SK-N-SH (cell line): ENCODE results near the gene AIP. TPM values are rescaled to one million over a fixed set of nuclear protein-coding genes. Genes with fewer than 3 reads are reported as not detected.

Experiments
- CTCF ChIA-PET: fragments of 300-600, 350-600 bp; formaldehyde crosslinking; extraction: SDS; loops from one replicate; lab custom pipeline; 2021; lab: Yijun Ruan, JAX
- POLR2A ChIA-PET: fragments of 350-600 bp; sonication (Branson Sonifier 250); formaldehyde crosslinking; extraction: SDS; loops from one replicate; lab custom pipeline; 2020; ENCODE audit warnings: antibody characterized with exemption, inconsistent platforms; lab: Yijun Ruan, JAX
- DNase-seq: peaks from one replicate; pipeline ENCODE4 v3.0.0; 2012
- H2AFZ ChIP-seq: fragments of 200-600 bp; sonication (generic); 2 replicates; pipeline ENCODE4 v1.8.1; 2016; ENCODE audit warnings: antibody characterized with exemption, mild to moderate bottlenecking, low read depth
- H3F3A ChIP-seq: fragments of 200-600 bp; sonication (generic); replicated peaks from 2 replicates; pipeline ENCODE3; 2016; ENCODE audit warnings: antibody characterized with exemption, mild to moderate bottlenecking; ENCODE audit not compliant: insufficient read depth
- H3K27ac ChIP-seq, 2 experiments: fragments of 200-500 bp in 1 of 2; fragments of 200-600 bp in 1 of 2; sonication (Bioruptor generic) in 1 of 2; sonication (generic), shearing (Covaris generic) in 1 of 2; 2 replicates each; pipeline versions ENCODE4 v1.5.1 to v1.6.1; 2014 to 2016; ENCODE audit warnings: low read depth in 2 of 2, inconsistent platforms in 1 of 2, low read length in 1 of 2, mild to moderate bottlenecking in 1 of 2, mixed read lengths in 1 of 2
- H3K27me3 ChIP-seq: fragments of 200-600 bp; sonication (generic), shearing (Covaris generic); 2 replicates; pipeline ENCODE4 v1.6.1; 2016; ENCODE audit warnings: mixed run types; ENCODE audit not compliant: insufficient read depth
- H3K36me3 ChIP-seq, 2 experiments: fragments of 200-500 bp in 1 of 2; fragments of 200-600 bp in 1 of 2; sonication (Bioruptor generic) in 1 of 2; sonication (generic) in 1 of 2; replicated peaks in 1 of 2; 2 replicates each; pipeline versions ENCODE3 to v1.5.1; 2014 to 2016; ENCODE audit warnings: low read length in 1 of 2, mild to moderate bottlenecking in 1 of 2; ENCODE audit not compliant: insufficient read depth in 2 of 2, control insufficient read depth in 1 of 2
- H3K4me1 ChIP-seq, 2 experiments: fragments of 200-500 bp in 1 of 2; fragments of 200-600 bp in 1 of 2; sonication (Bioruptor generic) in 1 of 2; sonication (generic), shearing (Covaris generic) in 1 of 2; 2 replicates each; pipeline versions ENCODE4 v1.5.1 to v1.6.1; 2014 to 2016; ENCODE audit warnings: low read depth in 1 of 2, low read length in 1 of 2, mixed run types in 1 of 2; ENCODE audit not compliant: insufficient read depth in 2 of 2, control insufficient read depth in 1 of 2
- H3K4me2 ChIP-seq: fragments of 200-600 bp; sonication (generic), shearing (Covaris generic); 2 replicates; pipeline ENCODE4 v1.6.1; 2017; ENCODE audit warnings: mixed run types
- H3K4me3 ChIP-seq, 2 experiments: fragments of 200-500 bp in 1 of 2; fragments of 200-600 bp in 1 of 2; sonication (Bioruptor generic) in 1 of 2; sonication (generic), shearing (Covaris generic) in 1 of 2; 2 replicates each; pipeline versions ENCODE4 v1.5.1 to v1.8.1; 2014 to 2016; ENCODE audit warnings: low read depth in 2 of 2, inconsistent platforms in 1 of 2, low read length in 1 of 2, mild to moderate bottlenecking in 1 of 2, mixed read lengths in 1 of 2, moderate library complexity in 1 of 2
- H3K79me2 ChIP-seq: fragments of 200-600 bp; sonication (generic); 2 replicates; pipeline ENCODE4 v1.8.1; 2017; ENCODE audit warnings: mild to moderate bottlenecking; ENCODE audit not compliant: insufficient read depth
- H3K9ac ChIP-seq: fragments of 200-600 bp; sonication (generic); 2 replicates; pipeline ENCODE4 v1.6.1; 2017; ENCODE audit warnings: mixed run types
- H3K9me2 ChIP-seq: fragments of 200-600 bp; sonication (generic); 2 replicates; pipeline ENCODE4 v1.6.1; 2017; ENCODE audit warnings: mixed run types
- H3K9me3 ChIP-seq: fragments of 200-600 bp; sonication (generic); 2 replicates; pipeline ENCODE4 v1.6.1; 2017; ENCODE audit warnings: mixed run types, mild to moderate bottlenecking, moderate library complexity
- H4K20me1 ChIP-seq: fragments of 200-600 bp; sonication (generic); 2 replicates; pipeline ENCODE4 v1.6.1; 2017; ENCODE audit warnings: mild to moderate bottlenecking, mixed run types; ENCODE audit not compliant: insufficient read depth
- CHD2 ChIP-seq: fragments of 150-350 bp; IDR thresholded peaks from 2 replicates; pipeline ENCODE4 v1.6.1; 2018; ENCODE audit warnings: low read length; ENCODE audit not compliant: partially characterized antibody
- CTCF ChIP-seq: fragments of 200-600 bp; sonication (generic); IDR thresholded peaks from 2 replicates; pipeline ENCODE4 v1.6.1; 2017; ENCODE audit warnings: antibody characterized with exemption, mild to moderate bottlenecking, moderate library complexity
- EP300 ChIP-seq, 2 experiments: IDR thresholded peaks; 2 replicates each; pipeline versions ENCODE4 v1.4.0 to v1.6.1; 2012; ENCODE audit warnings: borderline replicate concordance in 1 of 2, low read depth in 1 of 2, low read length in 1 of 2
- FOSL2 ChIP-seq: IDR thresholded peaks from 2 replicates; pipeline ENCODE4 v1.4.0; 2012; ENCODE audit warnings: low read depth, mild to moderate bottlenecking, moderate library complexity, borderline replicate concordance
- FOXJ3 ChIP-seq: sonication (generic); formaldehyde crosslinking; IDR thresholded peaks from 2 replicates; pipeline ENCODE4 v1.5.1; 2020; ENCODE audit warnings: mild to moderate bottlenecking, missing genetic modification reagents
- FOXM1 ChIP-seq: IDR thresholded peaks from 2 replicates; pipeline ENCODE4 v1.4.0; 2012; ENCODE audit warnings: low read depth, mild to moderate bottlenecking
- IRF3 ChIP-seq: fragments of 150-350 bp; IDR thresholded peaks from 2 replicates; pipeline ENCODE4 v1.6.1; 2016; ENCODE audit warnings: mild to moderate bottlenecking, low read depth, low read length
- MAX ChIP-seq: IDR thresholded peaks from 2 replicates; pipeline ENCODE4 v1.4.0; 2012; ENCODE audit warnings: low read depth
- NFIC ChIP-seq: IDR thresholded peaks from 2 replicates; pipeline ENCODE4 v1.4.0; 2012; ENCODE audit warnings: borderline replicate concordance
- PBX3 ChIP-seq: IDR thresholded peaks from 2 replicates; pipeline ENCODE4; 2012
- RAD21 ChIP-seq: IDR thresholded peaks from 2 replicates; pipeline ENCODE4 v1.6.1; 2012; ENCODE audit warnings: mild to moderate bottlenecking, low read length
- SMC3 ChIP-seq: IDR thresholded peaks from 2 replicates; pipeline ENCODE4 v1.6.1; 2012; ENCODE audit warnings: low read depth, low read length, improper control_type of control experiment
- TAF1 ChIP-seq: IDR thresholded peaks from 2 replicates; pipeline ENCODE4 v1.6.1; 2012; ENCODE audit warnings: low read depth, mild to moderate bottlenecking, low read length, moderate library complexity, borderline replicate concordance
- TCF12 ChIP-seq: IDR thresholded peaks from 2 replicates; pipeline ENCODE4 v1.4.0; 2012
- USF1 ChIP-seq: IDR thresholded peaks from 2 replicates; pipeline ENCODE4 v1.4.0; 2012; ENCODE audit warnings: low read depth, borderline replicate concordance
- USF2 ChIP-seq: fragments of 150-350 bp; IDR thresholded peaks from 2 replicates; pipeline ENCODE4 v1.6.1; 2017; ENCODE audit warnings: antibody characterized with exemption, low read length, low read depth, borderline replicate concordance
- ZBTB33 ChIP-seq: IDR thresholded peaks from 2 replicates; pipeline ENCODE4 v1.4.0; 2012; ENCODE audit warnings: low read depth, borderline replicate concordance
- WGBS: methylation state at CpG from one replicate; pipeline ENCODE4 v1.1.6; 2017; ENCODE audit warnings: low lambda C conversion rate; 5-methylcytosine and 5-hydroxymethylcytosine counted together
- polyA plus RNA-seq, 3 experiments: library from polyadenylated mRNA; depleted of rRNA; stranded (reverse); fragments of >200 nt; gene quantifications; 2 replicates each; pipeline ENCODE4 v1.2.3, GENCODE V29; 2012

Gene AIP
- polyA plus RNA-seq, 1 of the 3 experiments (the other 2 are of a cell fraction) = 207 TPM

GRCh38 chr11:67468759-67469507 lies 13.9 kb upstream of the AIP start, which contains the start of gene TMEM134 (continued):
- TF ChIP-seq IRF3 (no peak), FOXM1 (0 out of 2 replicates have a peak, but pooled peaks have one; percentile 25), MAX (peak; percentile 66; the same call in 1 of the 2 replicates), USF2 (no peak), FOSL2 (no peak), FOXJ3 (CRISPR knock-in tag) (peak; percentile 60; the same call in 1 of the 2 replicates), TCF12 (no peak), EP300 (IDR thresholded peaks at IDR 0.05; ENCODE audit: borderline replicate concordance in 1 of 2, low read depth in 1 of 2, low read length in 1 of 2) (no peak), PBX3 (peak; percentile 47; the same call in 1 of the 2 replicates), NFIC (no peak)
- TF ChIP-seq, all 33 proteins: peak for 15

- ChIA-PET POLR2A (interaction anchor here (1.3 to 2.9 kb wide), 3 partner anchors 14 to 78 kb away, joined by 5 to 13 read pairs (median 6); partner anchors contain the start of genes AIP, PPP1CA and RAD9A), CTCF (interaction anchor here (0.7 to 3.4 kb wide), 11 partner anchors 11 to 92 kb away, joined by 3 to 32 read pairs (median 4); partner anchors contain the start of genes PITPNM1, PPP1CA and RAD9A)
- Histone ChIP-seq H3K9me2 (no peaks in the 10 kb centered on the region), H3K9me3 (no peaks in the 10 kb centered on the region), H3K4me1 (peaks cover 0 to 27% of the 10 kb centered on the region in 2 experiments; a peak in 1 of 4 replicates), H3K4me3 (peak overlapping the region; percentile 73 to 90), H3F3A (peaks cover 10% of the 10 kb centered on the region), H4K20me1 (no peaks in the 10 kb centered on the region), H3K9ac (peak overlapping the region; percentile 79; the same call in 1 of the 2 replicates), H3K27ac (peak overlapping the region; percentile 66 to 72; a peak in 3 of 4 replicates), H3K36me3 (no peaks in the 10 kb centered on the region), H3K27me3 (no peaks in the 10 kb centered on the region), H2AFZ (peak overlapping the region; percentile 100), H3K4me2 (peak overlapping the region; percentile 90), H3K79me2 (peaks cover 7% of the 10 kb centered on the region; the same call in 1 of the 2 replicates)
- no peak for DNase-seq
- TF ChIP-seq USF1 (0 out of 2 replicates have a peak, but pooled peaks have one; percentile 1), TAF1 (no peak), CTCF (peak; percentile 8; the same call in 1 of the 2 replicates), RAD21 (no peak), SMC3 (no peak), ZBTB33 (no peak), CHD2 (no peak)
- WGBS = 35% methylated on average over 7 of the region's 9 CpGs
Measured at GRCh38 chr11:67469508-67469811, 13.4 kb upstream of the AIP start.
